Adrenal gland (tissue), 12 donors: Measurements from ENCODE around the gene RGS7. TPM values are rescaled to one million over a fixed set of nuclear protein-coding genes. Genes with fewer than 3 reads are reported as not detected.
"Not testable (repeated sequence)": the region's sequence is repeated elsewhere in the genome, so short reads cannot be mapped to it uniquely, and the experiment has no call there.

Source experiments
- DNase-seq, 7 donors: peaks; one replicate each; pipeline ENCODE4 v3.0.0-alpha.2; 2019 to 2020
- H3K27ac ChIP-seq, 5 donors: fragments of 200-600 bp; sonication (generic) in 4 of 5; 1 replicate in 3 of 5; 2 replicates in 2 of 5; pipeline versions ENCODE4 v1.5.1 to v1.8.0; 2016 to 2020; ENCODE audit warnings: mild to moderate bottlenecking in 1 of 5
- H3K27me3 ChIP-seq: fragments of 200-600 bp; 2 replicates; pipeline ENCODE4 v1.8.0; 2021
- H3K36me3 ChIP-seq, 2 donors: fragments of 200-600 bp; replicated peaks in 1 of 2; 1 replicate in 1 of 2; 2 replicates in 1 of 2; pipeline versions ENCODE4 v1.5.1 to v1.8.0; 2018 to 2022
- H3K4me1 ChIP-seq, 2 donors: fragments of 200-600 bp; replicated peaks in 1 of 2; 1 replicate in 1 of 2; 2 replicates in 1 of 2; pipeline versions ENCODE4 v1.5.1 to v1.8.0; 2018 to 2021
- H3K4me3 ChIP-seq, 4 donors: fragments of 200-600 bp; sonication (generic) in 3 of 4; one replicate each; pipeline ENCODE4 v1.5.1; 2016 to 2018
- H3K9me3 ChIP-seq, 3 donors: fragments of 200-600 bp; sonication (generic) in 1 of 3; replicated peaks in 1 of 3; 1 replicate in 2 of 3; 2 replicates in 1 of 3; pipeline versions ENCODE4 v1.5.1 to v1.8.0; 2016 to 2021
- CTCF ChIP-seq, 6 experiments: fragments of 450-650 bp in 4 of 6; fragments of 200-600 bp in 2 of 6; sonication (generic) in 1 of 6; IDR thresholded peaks; 1 replicate in 5 of 6; 2 replicates in 1 of 6; pipeline versions ENCODE4 v1.5.1 to v1.8.0; 2016 to 2021; ENCODE audit warnings: antibody characterized with exemption in 6 of 6, mild to moderate bottlenecking in 2 of 6, moderate library complexity in 1 of 6
- POLR2A ChIP-seq, 2 donors: fragments of 450-650 bp; IDR thresholded peaks; one replicate each; pipeline ENCODE4 v1.6.1; 2017; ENCODE audit warnings: antibody characterized with exemption in 2 of 2, mild to moderate bottlenecking in 2 of 2, moderate library complexity in 1 of 2
- WGBS, 4 donors: extraction: QIAGEN DNeasy Blood & Tissue Kit in 2 of 4; methylation state at CpG; one replicate each; pipeline versions ENCODE4 v1.1.5 to v1.1.7; 2013 to 2017; 5-methylcytosine and 5-hydroxymethylcytosine counted together
- intact Hi-C, 2 donors: fragments of 100-400 bp; cut with DNase I; formaldehyde crosslinking; loops; one replicate each; pipeline versions ENCODE4 v1.14.1 to v1.15.0; 2022 to 2023
- polyA plus RNA-seq, 3 donors: library from polyadenylated mRNA; stranded (reverse); fragments of 200-250 nt in 2 of 3; fragments of 350-450 nt in 1 of 3; fragmentation: Illumina TruSeq in 1 of 3; extraction: RNeasy Lipid Tissue Mini Kit (QIAGEN cat#74804) in 1 of 3; gene quantifications; one replicate each; pipeline ENCODE4 v1.2.3, GENCODE V29; 2013 to 2014
- total RNA-seq, 9 donors: library from RNA; depleted of rRNA in 4 of 9; stranded (reverse); fragments of >200 nt in 4 of 9; fragments of 120-200 nt in 1 of 9; fragmentation: NEBNext Ultra II Directional in 1 of 9; extraction: Animal tissue kit (Norgen Biotek cat#: 25700) in 1 of 9; gene quantifications; one replicate each; pipeline versions ENCODE4 v1.1.0 to v1.2.4, GENCODE V29; 2013 to 2023
- donor health status: healthy with polysubstance abuse.
- donor health status: Bipolar disorder and iron deficiency.
- donor health status: DM: yes; HTN: yes; CAD: no.
- donor health status: DM: no; HTN: no; CAD: no.
- donor health status: DM: no; HTN: no; CAD: no.
- donor health status: DM: yes; HTN: yes; CAD: no.

Gene RGS7
- total and polyA plus RNA-seq, 12 donors: 1.1 to 6.1 (median 3.0) TPM

- Histone ChIP-seq H3K4me3 (no peak overlapping the region), H3K4me1 (no peaks in the 10 kb centered on the region), H3K27me3 (no peaks in the 10 kb centered on the region), H3K36me3 (no peaks in the 10 kb centered on the region), H3K27ac (no peak overlapping the region), H3K9me3 (no peaks in the 10 kb centered on the region)
- WGBS, 4 donors: 86 to 97% (median 89%) methylated on average over 3 of the region's 3 CpGs
- DNase-seq: no peak
- TF ChIP-seq POLR2A (IDR thresholded peaks at IDR 0.05) (no peak), CTCF (IDR thresholded peaks at IDR 0.05) (no peak)
- intact Hi-C loops: no loop called here
These were observed 49.0 kb downstream of the RGS7 start for GRCh38 chr1:241308011-241308410.

GRCh38 chr1:241306125-241306790 lies 50.7 kb downstream of the RGS7 start:
- WGBS, 4 donors: 86 to 91% (median 87%) methylated on average over 12 of the region's 12 CpGs
- TF ChIP-seq CTCF (IDR thresholded peaks at IDR 0.05) (no peak), POLR2A (IDR thresholded peaks at IDR 0.05) (no peak)

GRCh38 chr1:241302024-241302423 lies 55.0 kb downstream of the RGS7 start:
- H3K27ac ChIP-seq, H3K27me3 ChIP-seq, H3K4me3 ChIP-seq, H3K4me1 ChIP-seq, H3K9me3 ChIP-seq, DNase-seq, H3K36me3 ChIP-seq, intact Hi-C loops: not testable (repeated sequence)
- WGBS, 4 donors: 80 to 92% (median 91%) methylated on average over 5 to 11 of the region's 11 CpGs

More at GRCh38 chr1:241306125-241306790, 50.7 kb downstream of the RGS7 start:
- Histone ChIP-seq H3K27ac (no peak overlapping the region), H3K9me3 (no peaks in the 10 kb centered on the region), H3K27me3 (no peaks in the 10 kb centered on the region), H3K4me3 (no peak overlapping the region), H3K4me1 (no peaks in the 10 kb centered on the region), H3K36me3 (no peaks in the 10 kb centered on the region)
- intact Hi-C loops: no loop called here
- DNase-seq: no peak

GRCh38 chr1:241299347-241299746 lies 57.7 kb downstream of the RGS7 start:
- Histone ChIP-seq H3K4me1 (no peaks in the 10 kb centered on the region), H3K9me3 (no peaks in the 10 kb centered on the region), H3K27me3 (no peaks in the 10 kb centered on the region), H3K4me3 (no peak overlapping the region), H3K36me3 (no peaks in the 10 kb centered on the region), H3K27ac (no peak overlapping the region)
- 89 to 96% (median 91%) methylated on average over 2 of the region's 2 CpGs for WGBS, 4 donors
- TF ChIP-seq POLR2A (IDR thresholded peaks at IDR 0.05) (no peak), CTCF (IDR thresholded peaks at IDR 0.05) (no peak)
- intact Hi-C loops: no loop called here
- no peak for DNase-seq

GRCh38 chr1:241292973-241293372 lies 64.0 kb downstream of the RGS7 start:
- TF ChIP-seq POLR2A (IDR thresholded peaks at IDR 0.05): no peak
- no peak for TF ChIP-seq CTCF (IDR thresholded peaks at IDR 0.05)
- H3K36me3 ChIP-seq: no peaks in the 10 kb centered on the region
- H3K4me1 ChIP-seq: no peaks in the 10 kb centered on the region
- no peak overlapping the region for H3K4me3 ChIP-seq
- no peaks in the 10 kb centered on the region for H3K9me3 ChIP-seq
- DNase-seq: no peak
- no peaks in the 10 kb centered on the region for H3K27me3 ChIP-seq
- intact Hi-C loops: no loop called here
- 91 to 94% (median 92%) methylated on average over 4 of the region's 4 CpGs for WGBS, 4 donors
- H3K27ac ChIP-seq: no peak overlapping the region

GRCh38 chr1:241291548-241291947 lies 65.5 kb downstream of the RGS7 start:
- H3K4me3 ChIP-seq, H3K36me3 ChIP-seq, H3K4me1 ChIP-seq, intact Hi-C loops, H3K27me3 ChIP-seq, DNase-seq, H3K9me3 ChIP-seq, H3K27ac ChIP-seq: not testable (repeated sequence)
- 81 to 92% (median 88%) methylated on average over 8 of the region's 8 CpGs for WGBS, 4 donors
